Measurements from ENCODE around the gene CELF1.
"Not testable (repeated sequence)": the region's sequence is repeated elsewhere in the genome, so short reads cannot be mapped to it uniquely, and the experiment has no call there.

DNA sequence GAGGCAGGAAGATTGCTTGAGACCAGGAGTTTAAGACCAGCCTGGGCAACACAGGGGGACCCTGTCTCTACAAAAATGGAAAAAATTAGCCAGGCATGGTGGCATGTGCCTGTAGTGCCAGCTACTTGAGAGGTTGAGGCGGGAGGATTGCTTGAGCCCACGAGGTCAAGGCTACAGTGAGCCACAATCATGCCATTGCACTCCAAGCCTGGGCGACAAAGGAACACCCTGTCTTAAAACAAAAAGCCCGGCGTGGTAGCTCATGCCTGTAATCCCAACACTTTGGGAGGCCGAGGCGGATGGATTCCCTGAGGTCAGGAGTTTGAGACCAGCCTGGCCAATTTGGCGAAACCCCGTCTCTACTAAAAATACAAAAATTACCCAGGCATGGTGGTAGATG, 22.2 kb downstream of the CELF1 start:
- TF ChIP-seq CTCF (IDR thresholded peaks at IDR 0.05); POLR2A (IDR thresholded peaks at IDR 0.05; ENCODE audit: low read depth); EP300 (IDR thresholded peaks at IDR 0.05); POLR2AphosphoS5 (IDR thresholded peaks at IDR 0.05): not testable (repeated sequence)

Measured in esophagus muscularis mucosa (tissue), 4 donors.